Uterus (tissue), 4 donors: ENCODE results near the gene ERFL. TPM values are rescaled to one million over a fixed set of nuclear protein-coding genes. Genes with fewer than 3 reads are reported as not detected.

Experiments
- DNase-seq, 2 donors: peaks; one replicate each; pipeline ENCODE4 v3.0.0-alpha.2; 2019 to 2020
- H3K27ac ChIP-seq, 2 donors: fragments of 200-600 bp; sonication (generic); 1 replicate in 1 of 2; 2 replicates in 1 of 2; pipeline ENCODE4 v1.5.1; 2016 to 2018
- H3K27me3 ChIP-seq, 2 donors: fragments of 200-600 bp; sonication (generic); one replicate each; pipeline ENCODE4 v1.5.1; 2018 to 2019; ENCODE audit warnings: control low read depth in 1 of 2
- H3K36me3 ChIP-seq, 2 donors: fragments of 200-600 bp; sonication (generic); one replicate each; pipeline ENCODE4 v1.5.1; 2019; ENCODE audit warnings: control low read depth in 1 of 2
- H3K4me1 ChIP-seq, 2 donors: fragments of 200-600 bp; sonication (generic); one replicate each; pipeline ENCODE4 v1.5.1; 2018 to 2019; ENCODE audit warnings: control low read depth in 1 of 2
- H3K4me3 ChIP-seq, 2 donors: fragments of 200-600 bp; sonication (generic); 1 replicate in 1 of 2; 2 replicates in 1 of 2; pipeline ENCODE4 v1.5.1; 2018 to 2019; ENCODE audit warnings: mild to moderate bottlenecking in 1 of 2
- H3K9me3 ChIP-seq, 2 donors: fragments of 200-600 bp; sonication (generic); one replicate each; pipeline ENCODE4 v1.5.1; 2019; ENCODE audit warnings: control low read depth in 1 of 2
- CTCF ChIP-seq, 4 experiments: fragments of 200-600 bp in 2 of 4; fragments of 450-650 bp in 2 of 4; sonication (generic) in 2 of 4; IDR thresholded peaks; one replicate each; pipeline ENCODE4 v1.5.1; 2016 to 2019; ENCODE audit warnings: antibody characterized with exemption in 4 of 4, mild to moderate bottlenecking in 2 of 4, moderate library complexity in 1 of 4
- POLR2A ChIP-seq, 2 donors: fragments of 450-650 bp; IDR thresholded peaks; one replicate each; pipeline ENCODE4 v1.6.1; 2016; ENCODE audit warnings: antibody characterized with exemption in 2 of 2, mild to moderate bottlenecking in 1 of 2, moderate library complexity in 1 of 2
- intact Hi-C: fragments of 100-400 bp; cut with DNase I; formaldehyde crosslinking; loops from one replicate; pipeline ENCODE4 v1.15.1; 2023; ENCODE audit warnings: low total_unique reads
- total RNA-seq, 4 donors: library from RNA; depleted of rRNA in 3 of 4; stranded (reverse); fragments of >200 nt in 3 of 4; gene quantifications; one replicate each; pipeline versions ENCODE4 v1.1.0 to v1.2.4, GENCODE V29; 2014 to 2023
- donor health status: DM: yes; HTN: yes; CAD: no.

Gene ERFL
- total RNA-seq, 4 donors from 2014 or later = 1.7 TPM; not detected in 3

GRCh38 chr19:41924151-41925145 lies 3.8 kb downstream of the ERFL start:
- DNase-seq = no peak
- TF ChIP-seq POLR2A (IDR thresholded peaks at IDR 0.05) (no peak), CTCF (IDR thresholded peaks at IDR 0.05) (no peak)
- Histone ChIP-seq H3K9me3 (no peaks in the 10 kb centered on the region), H3K4me3 (no peak overlapping the region), H3K4me1 (peaks cover 0 to 11% of the 10 kb centered on the region in 2 donors), H3K27ac (no peak overlapping the region), H3K36me3 (no peaks in the 10 kb centered on the region), H3K27me3 (peaks cover 18 to 51% of the 10 kb centered on the region in 2 donors)
- intact Hi-C loops = no loop called here

- DNase-seq = no peak
- H3K4me3 ChIP-seq = no peak overlapping the region
- intact Hi-C loops = no loop called here
- H3K27ac ChIP-seq = no peak overlapping the region
- TF ChIP-seq CTCF (IDR thresholded peaks at IDR 0.05) (no peak), POLR2A (IDR thresholded peaks at IDR 0.05) (no peak)
- peaks cover 0 to 5% of the 10 kb centered on the region in 2 donors for H3K4me1 ChIP-seq
- H3K27me3 ChIP-seq = peaks cover 14 to 48% of the 10 kb centered on the region in 2 donors
- no peaks in the 10 kb centered on the region for H3K9me3 ChIP-seq
- H3K36me3 ChIP-seq = no peaks in the 10 kb centered on the region
These were observed 5.0 kb downstream of the ERFL start for GRCh38 chr19:41923045-41923788.

GRCh38 chr19:41922585-41922984 lies 5.7 kb downstream of the ERFL start:
- H3K4me3 ChIP-seq = no peak overlapping the region
- H3K36me3 ChIP-seq = no peaks in the 10 kb centered on the region
- intact Hi-C loops = no loop called here
- no peak for TF ChIP-seq CTCF (IDR thresholded peaks at IDR 0.05)
- TF ChIP-seq POLR2A (IDR thresholded peaks at IDR 0.05) = no peak
- peaks cover 9 to 48% of the 10 kb centered on the region in 2 donors for H3K27me3 ChIP-seq
- DNase-seq = no peak
- H3K9me3 ChIP-seq = no peaks in the 10 kb centered on the region
- no peaks in the 10 kb centered on the region for H3K4me1 ChIP-seq
- no peak overlapping the region for H3K27ac ChIP-seq

- peaks cover 7 to 47% of the 10 kb centered on the region in 2 donors for H3K27me3 ChIP-seq
- intact Hi-C loops = no loop called here
- no peak overlapping the region for H3K4me3 ChIP-seq
- TF ChIP-seq POLR2A (IDR thresholded peaks at IDR 0.05) (no peak), CTCF (IDR thresholded peaks at IDR 0.05) (no peak)
- H3K36me3 ChIP-seq = no peaks in the 10 kb centered on the region
- DNase-seq = no peak
- H3K9me3 ChIP-seq = no peaks in the 10 kb centered on the region
- H3K27ac ChIP-seq = no peak overlapping the region
- no peaks in the 10 kb centered on the region for H3K4me1 ChIP-seq
These were observed 6.4 kb downstream of the ERFL start for GRCh38 chr19:41921577-41922576.
